HL-60 (cell line): ENCODE data around the gene BCAR1.

Experiments used
- DNase-seq, 2 experiments: peaks; one replicate each; pipeline ENCODE4 v3.0.0-alpha.2; 2010 to 2020; ENCODE audit warnings: low read depth in 1 of 2, low spot score in 1 of 2
- H3K27ac ChIP-seq: fragments of 250-450 bp; sonication (Bioruptor Pico); replicated peaks from 2 replicates; pipeline ENCODE4 v1.5.1; 2020; ENCODE audit warnings: mild to moderate bottlenecking, moderate library complexity
- H3K27me3 ChIP-seq: fragments of 250-450 bp; sonication (Bioruptor Pico); 2 replicates; pipeline ENCODE4 v1.5.1; 2021; ENCODE audit warnings: mild to moderate bottlenecking, moderate library complexity; ENCODE audit not compliant: insufficient read depth, poor library complexity, severe bottlenecking
- H3K4me3 ChIP-seq: replicated peaks from 2 replicates; pipeline ENCODE4 v1.5.1; 2011; ENCODE audit warnings: mild to moderate bottlenecking, control low read depth, low read length; ENCODE audit not compliant: insufficient read depth
- GABPA ChIP-seq: IDR thresholded peaks from 2 replicates; pipeline ENCODE4 v1.6.1; 2012; ENCODE audit warnings: low read depth
- POLR2AphosphoS5 ChIP-seq: IDR thresholded peaks from 2 replicates; pipeline ENCODE4 v1.6.1; 2012; ENCODE audit warnings: low read depth
- SPI1 ChIP-seq: IDR thresholded peaks from 2 replicates; pipeline ENCODE4 v1.6.1; 2012; ENCODE audit warnings: low read depth, mild to moderate bottlenecking, borderline replicate concordance
- TF ChIP-seq, protein P1 (sequence below): IDR thresholded peaks from 2 replicates; pipeline ENCODE4 v1.6.1; 2012; ENCODE audit warnings: low read depth; ENCODE audit not compliant: insufficient replicate concordance
- TF ChIP-seq, protein P2 (sequence below): IDR thresholded peaks from one replicate; pipeline ENCODE4 v1.5.1; 2011; ENCODE audit warnings: low read length, control low read depth, inconsistent platforms; ENCODE audit not compliant: insufficient read depth

The BCAR1 gene

DNA sequence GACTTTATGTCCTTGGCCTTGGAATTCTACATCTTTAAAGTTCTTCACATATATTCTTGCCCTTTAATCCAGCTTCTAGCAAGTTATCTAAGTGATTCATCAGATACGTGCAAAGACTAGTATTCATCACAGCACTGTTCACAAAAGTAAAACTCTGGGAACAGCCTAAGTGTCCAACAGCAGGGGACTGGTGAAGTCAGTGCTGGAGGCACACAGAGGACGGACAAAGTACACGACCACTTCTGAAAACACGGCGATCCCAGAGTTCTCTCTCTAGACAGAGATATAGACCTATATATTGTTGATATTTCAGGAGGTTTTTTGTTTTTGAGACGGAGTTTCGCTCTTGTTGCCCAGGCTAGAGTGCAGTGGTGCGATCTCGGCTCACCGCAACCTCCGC, 19.9 kb downstream of the BCAR1 start:
- DNase-seq = no peak
- TF ChIP-seq, protein P1, sequence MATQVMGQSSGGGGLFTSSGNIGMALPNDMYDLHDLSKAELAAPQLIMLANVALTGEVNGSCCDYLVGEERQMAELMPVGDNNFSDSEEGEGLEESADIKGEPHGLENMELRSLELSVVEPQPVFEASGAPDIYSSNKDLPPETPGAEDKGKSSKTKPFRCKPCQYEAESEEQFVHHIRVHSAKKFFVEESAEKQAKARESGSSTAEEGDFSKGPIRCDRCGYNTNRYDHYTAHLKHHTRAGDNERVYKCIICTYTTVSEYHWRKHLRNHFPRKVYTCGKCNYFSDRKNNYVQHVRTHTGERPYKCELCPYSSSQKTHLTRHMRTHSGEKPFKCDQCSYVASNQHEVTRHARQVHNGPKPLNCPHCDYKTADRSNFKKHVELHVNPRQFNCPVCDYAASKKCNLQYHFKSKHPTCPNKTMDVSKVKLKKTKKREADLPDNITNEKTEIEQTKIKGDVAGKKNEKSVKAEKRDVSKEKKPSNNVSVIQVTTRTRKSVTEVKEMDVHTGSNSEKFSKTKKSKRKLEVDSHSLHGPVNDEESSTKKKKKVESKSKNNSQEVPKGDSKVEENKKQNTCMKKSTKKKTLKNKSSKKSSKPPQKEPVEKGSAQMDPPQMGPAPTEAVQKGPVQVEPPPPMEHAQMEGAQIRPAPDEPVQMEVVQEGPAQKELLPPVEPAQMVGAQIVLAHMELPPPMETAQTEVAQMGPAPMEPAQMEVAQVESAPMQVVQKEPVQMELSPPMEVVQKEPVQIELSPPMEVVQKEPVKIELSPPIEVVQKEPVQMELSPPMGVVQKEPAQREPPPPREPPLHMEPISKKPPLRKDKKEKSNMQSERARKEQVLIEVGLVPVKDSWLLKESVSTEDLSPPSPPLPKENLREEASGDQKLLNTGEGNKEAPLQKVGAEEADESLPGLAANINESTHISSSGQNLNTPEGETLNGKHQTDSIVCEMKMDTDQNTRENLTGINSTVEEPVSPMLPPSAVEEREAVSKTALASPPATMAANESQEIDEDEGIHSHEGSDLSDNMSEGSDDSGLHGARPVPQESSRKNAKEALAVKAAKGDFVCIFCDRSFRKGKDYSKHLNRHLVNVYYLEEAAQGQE = no peak
- TF ChIP-seq SPI1 (no peak), POLR2AphosphoS5 (no peak), GABPA (no peak)
- TF ChIP-seq, protein P2, sequence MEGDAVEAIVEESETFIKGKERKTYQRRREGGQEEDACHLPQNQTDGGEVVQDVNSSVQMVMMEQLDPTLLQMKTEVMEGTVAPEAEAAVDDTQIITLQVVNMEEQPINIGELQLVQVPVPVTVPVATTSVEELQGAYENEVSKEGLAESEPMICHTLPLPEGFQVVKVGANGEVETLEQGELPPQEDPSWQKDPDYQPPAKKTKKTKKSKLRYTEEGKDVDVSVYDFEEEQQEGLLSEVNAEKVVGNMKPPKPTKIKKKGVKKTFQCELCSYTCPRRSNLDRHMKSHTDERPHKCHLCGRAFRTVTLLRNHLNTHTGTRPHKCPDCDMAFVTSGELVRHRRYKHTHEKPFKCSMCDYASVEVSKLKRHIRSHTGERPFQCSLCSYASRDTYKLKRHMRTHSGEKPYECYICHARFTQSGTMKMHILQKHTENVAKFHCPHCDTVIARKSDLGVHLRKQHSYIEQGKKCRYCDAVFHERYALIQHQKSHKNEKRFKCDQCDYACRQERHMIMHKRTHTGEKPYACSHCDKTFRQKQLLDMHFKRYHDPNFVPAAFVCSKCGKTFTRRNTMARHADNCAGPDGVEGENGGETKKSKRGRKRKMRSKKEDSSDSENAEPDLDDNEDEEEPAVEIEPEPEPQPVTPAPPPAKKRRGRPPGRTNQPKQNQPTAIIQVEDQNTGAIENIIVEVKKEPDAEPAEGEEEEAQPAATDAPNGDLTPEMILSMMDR = no peak
- no peak overlapping the region for H3K4me3 ChIP-seq
- H3K27me3 ChIP-seq = peaks cover 8% of the 10 kb centered on the region
- no peak overlapping the region for H3K27ac ChIP-seq

DNA sequence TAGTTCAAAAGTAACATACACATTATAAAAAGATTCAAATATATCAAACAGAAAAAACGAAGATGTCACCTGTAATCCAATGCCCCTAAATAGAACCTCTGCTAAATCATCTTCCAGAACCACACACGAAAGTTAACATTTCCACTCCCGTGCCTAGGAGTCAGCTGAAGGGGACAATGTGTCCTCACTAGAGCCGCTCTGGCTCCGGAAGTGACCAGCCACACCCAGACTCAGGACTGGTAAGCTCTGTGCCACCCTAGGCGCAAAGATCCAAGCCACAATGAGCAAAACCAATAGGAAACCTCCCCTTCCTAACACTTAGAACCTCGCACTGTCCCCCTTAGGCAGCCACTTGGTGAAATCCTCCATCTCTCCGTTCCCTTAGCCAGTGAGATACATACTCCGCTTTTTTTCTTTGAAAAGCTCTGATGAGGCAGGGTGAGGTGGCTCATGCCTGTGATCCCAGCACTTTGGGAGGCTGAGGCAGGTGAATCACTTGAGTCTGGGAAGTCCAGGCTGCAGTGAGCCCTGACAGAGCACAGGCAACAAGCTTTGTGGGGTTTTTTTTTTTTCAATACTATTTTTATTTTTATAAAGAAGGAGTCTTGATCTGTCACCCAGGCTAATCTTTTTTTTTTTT, 20.8 kb downstream of the BCAR1 start:
- no peak for DNase-seq
- H3K4me3 ChIP-seq = no peak overlapping the region
- H3K27ac ChIP-seq = no peak overlapping the region

DNA sequence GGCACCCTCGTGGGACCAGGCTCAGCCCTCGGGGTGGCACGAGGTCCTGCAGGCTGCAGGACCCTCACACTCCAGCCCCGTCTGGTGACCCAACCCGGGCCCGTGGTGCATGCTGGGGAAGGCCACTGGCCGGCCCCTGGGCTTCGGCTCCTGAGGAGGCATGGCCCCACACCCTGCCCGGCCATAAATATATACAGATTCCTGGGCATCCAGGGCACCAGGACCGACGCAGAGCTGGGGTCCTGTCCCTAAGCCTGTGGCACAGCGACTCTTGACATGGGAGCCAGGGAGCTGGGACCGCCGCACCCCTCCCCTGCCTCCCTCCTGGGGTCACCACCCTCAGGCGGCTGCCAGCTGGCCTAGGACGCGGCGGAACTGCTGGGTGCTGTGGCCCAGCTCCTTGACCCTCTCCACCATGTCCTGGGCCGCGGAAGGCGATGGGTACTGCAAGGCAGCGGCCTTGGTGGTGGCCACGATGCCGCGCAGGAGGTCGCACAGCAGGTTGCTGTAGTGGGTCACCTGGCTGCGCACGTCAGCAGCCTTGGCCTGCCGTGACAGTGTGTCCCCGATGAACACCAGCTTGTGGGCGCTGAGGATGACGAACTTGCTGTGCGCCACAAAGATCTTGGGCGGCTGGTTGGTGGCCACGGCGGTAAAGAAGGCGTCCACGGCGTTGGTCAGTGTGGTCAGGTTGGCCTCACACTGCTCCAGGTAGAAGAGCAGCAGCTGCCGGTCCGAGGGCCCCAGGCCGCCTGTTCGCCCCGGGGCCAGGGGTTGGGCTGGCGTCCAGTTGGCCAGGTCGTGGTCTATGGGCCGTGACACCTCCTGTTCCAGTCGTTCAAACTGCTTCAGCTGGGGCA, 22.0 kb downstream of the BCAR1 start:
- H3K4me3 ChIP-seq = no peak overlapping the region

More for the DNA sequence above, 20.8 kb downstream of the BCAR1 start:
- TF ChIP-seq, protein P2 = no peak
- TF ChIP-seq GABPA (no peak), SPI1 (no peak)
- TF ChIP-seq, protein P1 = no peak
- H3K27me3 ChIP-seq = peaks cover 8% of the 10 kb centered on the region

More for the DNA sequence above, 22.0 kb downstream of the BCAR1 start:
- no peak for DNase-seq
- TF ChIP-seq SPI1 (no peak), POLR2AphosphoS5 (no peak), GABPA (no peak)
- TF ChIP-seq, protein P1 = no peak
- TF ChIP-seq, protein P2 = no peak
- peaks cover 5% of the 10 kb centered on the region for H3K27me3 ChIP-seq
- H3K27ac ChIP-seq = no peak overlapping the region
